HG03571 (cell line): Measurements from ENCODE around the gene TBC1D26.
"Not testable (repeated sequence)": the region's sequence is repeated elsewhere in the genome, so short reads cannot be mapped to it uniquely, and the experiment has no call there.

Source experiments
- ATAC-seq: cut with Tn5 transposase; IDR thresholded peaks from one replicate; pipeline ENCODE4 v1.9.1; 2021; ENCODE audit not compliant: unreplicated experiment

Gene TBC1D26

GRCh38 chr17:15742921-15743320, 10.8 kb downstream of the TBC1D26 start:
- no peak for ATAC-seq

GRCh38 chr17:15744074-15744676, 12.1 kb downstream of the TBC1D26 start:
- no peak for ATAC-seq

DNA sequence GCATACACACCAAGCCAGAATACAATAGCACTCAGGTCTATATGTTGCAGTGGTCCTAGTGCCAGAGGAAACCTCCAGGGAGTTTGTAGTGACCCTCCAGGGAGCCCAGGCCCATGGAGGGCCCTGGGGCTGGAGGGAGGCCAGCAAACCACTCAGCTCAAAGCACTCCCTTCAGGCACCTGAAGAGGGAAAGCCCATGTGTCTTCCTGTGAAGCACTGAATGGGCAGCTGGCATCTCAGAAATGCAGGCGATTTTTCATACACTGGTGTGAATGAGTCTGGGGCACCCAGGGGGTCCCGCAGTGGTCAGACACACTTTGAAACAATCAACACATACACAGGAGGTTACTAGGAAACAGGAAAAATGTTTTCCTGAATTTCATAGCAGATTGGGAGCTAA, 12.8 kb downstream of the TBC1D26 start:
- no peak for ATAC-seq

GRCh38 chr17:15749403-15749802, 17.3 kb downstream of the TBC1D26 start:
- ATAC-seq: not testable (repeated sequence)

GRCh38 chr17:15768865-15769533, 36.9 kb downstream of the TBC1D26 start:
- ATAC-seq: not testable (repeated sequence)

- not testable (repeated sequence) for ATAC-seq
Observed at GRCh38 chr17:15770679-15771078, 38.6 kb downstream of the TBC1D26 start.

DNA sequence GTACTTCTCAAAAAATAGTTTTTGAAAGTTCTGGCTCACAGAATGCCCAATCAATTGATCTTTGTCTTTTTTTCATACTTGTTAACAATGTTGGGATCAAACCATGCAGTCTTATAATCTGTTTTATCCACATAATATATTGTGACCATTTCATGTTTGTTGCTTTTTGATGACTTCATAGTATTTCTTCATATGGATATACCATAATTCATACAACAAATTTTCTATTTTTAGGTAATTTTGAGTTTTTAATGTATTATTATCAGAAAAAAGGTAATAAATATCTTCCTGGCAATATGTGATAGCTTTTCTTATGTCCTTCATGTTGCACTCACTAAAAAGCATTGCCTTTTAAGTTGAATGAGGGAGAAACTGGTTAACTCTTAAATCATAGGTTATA, 44.8 kb downstream of the TBC1D26 start:
- ATAC-seq: no peak

DNA sequence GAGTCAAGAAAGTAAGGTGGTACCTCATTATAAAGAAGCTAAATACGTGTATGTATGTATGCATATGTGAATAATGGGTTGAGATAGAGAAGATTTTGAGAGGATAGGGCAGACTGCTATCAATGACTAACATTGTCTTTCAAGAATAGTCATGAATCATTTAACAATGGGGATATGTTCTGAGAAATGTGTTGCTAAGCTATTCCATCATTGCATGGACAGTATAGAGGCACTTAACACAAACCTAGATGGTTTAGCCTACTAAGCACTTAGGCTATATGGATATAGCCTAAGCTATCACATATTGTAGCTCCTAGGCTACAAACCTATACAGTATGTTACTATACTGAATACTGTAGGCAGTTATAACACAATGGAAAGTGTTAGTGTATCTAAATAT, 45.2 kb downstream of the TBC1D26 start:
- ATAC-seq: no peak

GRCh38 chr17:15777717-15778116, 45.6 kb downstream of the TBC1D26 start:
- ATAC-seq: no peak

DNA sequence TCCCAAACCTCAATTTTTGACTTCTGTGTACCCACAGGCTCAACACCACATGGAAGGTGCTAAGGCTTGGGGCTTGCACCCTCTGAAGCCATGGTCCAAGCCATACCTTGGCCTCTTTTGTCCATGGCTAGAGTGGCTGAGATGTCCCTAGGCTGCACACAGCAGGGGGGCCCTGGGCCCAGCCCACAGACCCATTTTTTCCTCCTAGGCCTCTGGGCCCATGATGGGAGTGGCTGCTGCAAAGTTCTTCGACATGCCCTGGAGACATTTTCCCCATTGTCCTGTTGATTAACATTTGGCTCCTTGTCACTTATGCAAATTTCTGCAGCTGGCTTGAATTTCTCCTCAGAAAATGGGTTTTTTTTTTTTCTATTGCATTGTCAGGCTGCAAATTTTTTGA, 47.0 kb downstream of the TBC1D26 start:
- no peak for ATAC-seq

DNA sequence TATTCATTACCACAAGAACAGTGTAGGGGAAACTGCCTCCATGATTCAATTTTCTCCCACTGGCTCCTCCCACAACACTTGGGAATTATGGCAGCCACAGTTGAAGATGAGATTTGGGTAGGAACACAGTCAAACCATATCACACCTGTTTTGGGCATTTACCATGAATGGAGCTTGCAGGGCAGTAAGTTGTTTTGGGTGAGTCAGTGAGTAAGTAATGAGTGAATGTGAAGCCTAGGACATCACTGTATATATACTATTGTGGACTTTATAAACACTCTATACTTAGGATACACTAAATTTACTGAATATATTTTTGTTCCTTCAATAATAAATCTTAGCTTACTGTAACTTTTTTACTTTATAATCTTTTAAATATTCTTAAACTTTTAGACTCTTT, 48.1 kb downstream of the TBC1D26 start:
- ATAC-seq: no peak

GRCh38 chr17:15782866-15783265, 50.8 kb downstream of the TBC1D26 start:
- no peak for ATAC-seq

- ATAC-seq: no peak
Observed at GRCh38 chr17:15783461-15783860, 51.4 kb downstream of the TBC1D26 start.

DNA sequence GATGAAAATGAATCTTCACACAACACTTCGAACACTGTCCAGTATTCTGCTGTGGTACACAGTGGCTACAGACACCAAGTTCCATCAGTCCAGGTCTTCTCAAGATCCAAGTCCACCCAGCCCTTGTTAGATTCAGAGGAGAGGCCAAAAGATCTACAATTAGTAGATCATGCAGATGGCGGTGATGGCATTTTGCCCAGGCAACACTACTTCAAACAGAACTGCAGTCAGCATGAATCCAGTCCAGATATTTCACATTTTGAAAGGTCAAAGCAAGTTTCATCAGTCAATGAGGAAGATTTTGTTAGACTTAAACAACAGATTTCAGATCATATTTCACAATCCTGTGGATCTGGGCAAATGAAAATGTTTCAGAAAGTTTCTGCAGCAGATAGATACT, 52.3 kb downstream of the TBC1D26 start:
- not testable (repeated sequence) for ATAC-seq

GRCh38 chr17:15787363-15788075, 55.4 kb downstream of the TBC1D26 start:
- ATAC-seq: not testable (repeated sequence)

GRCh38 chr17:15788365-15788764, 56.3 kb downstream of the TBC1D26 start:
- ATAC-seq: not testable (repeated sequence)
